GM19397 (cell line): ENCODE data around the gene ATP10A.

Source experiments
- ATAC-seq: cut with Tn5 transposase; IDR thresholded peaks from one replicate; pipeline ENCODE4 v1.9.1; 2021; ENCODE audit warnings: mild to moderate bottlenecking, moderate library complexity; ENCODE audit not compliant: unreplicated experiment

ATP10A gene

GRCh38 chr15:25742776-25743547 lies 120.2 kb downstream of the ATP10A start:
- ATAC-seq, result no peak

- no peak for ATAC-seq
Measured at GRCh38 chr15:25742041-25742730, 120.9 kb downstream of the ATP10A start.

- ATAC-seq, result no peak
Measured at GRCh38 chr15:25741256-25741580, 121.9 kb downstream of the ATP10A start.

- ATAC-seq, result no peak
Measured at GRCh38 chr15:25740383-25741255, 122.5 kb downstream of the ATP10A start.

GRCh38 chr15:25739687-25740121 lies 123.4 kb downstream of the ATP10A start:
- ATAC-seq, result peak; percentile 76

GRCh38 chr15:25738171-25738965 lies 124.8 kb downstream of the ATP10A start:
- ATAC-seq, result no peak

- no peak for ATAC-seq
Measured at GRCh38 chr15:25737218-25737643, 125.9 kb downstream of the ATP10A start.

GRCh38 chr15:25736461-25736860 lies 126.7 kb downstream of the ATP10A start:
- ATAC-seq, result no peak

GRCh38 chr15:25735550-25736384 lies 127.4 kb downstream of the ATP10A start:
- ATAC-seq, result no peak

- ATAC-seq, result no peak
Measured at GRCh38 chr15:25734680-25735355, 128.3 kb downstream of the ATP10A start.

- ATAC-seq, result no peak
Measured at GRCh38 chr15:25733856-25734679, 129.1 kb downstream of the ATP10A start.

- ATAC-seq, result no peak
Measured at GRCh38 chr15:25733036-25733855, 129.9 kb downstream of the ATP10A start.

GRCh38 chr15:25732191-25732590 lies 130.9 kb downstream of the ATP10A start:
- ATAC-seq, result no peak

GRCh38 chr15:25731411-25731810 lies 131.7 kb downstream of the ATP10A start:
- ATAC-seq, result no peak

- no peak for ATAC-seq
Measured at GRCh38 chr15:25730918-25731317, 132.2 kb downstream of the ATP10A start.

GRCh38 chr15:25728816-25729215 lies 134.3 kb downstream of the ATP10A start:
- ATAC-seq, result no peak

GRCh38 chr15:25727867-25728600 lies 135.1 kb downstream of the ATP10A start:
- ATAC-seq, result no peak
